HepG2 (cell line): ENCODE measurements around the gene SLC1A5. TPM values are rescaled to one million over a fixed set of nuclear protein-coding genes. Genes with fewer than 3 reads are reported as not detected.

Experiments
- ARNTL ChIP-seq: sonication (generic); formaldehyde crosslinking; IDR thresholded peaks from 2 replicates; pipeline ENCODE4 v1.4.0; 2020; ENCODE audit warnings: mild to moderate bottlenecking, missing genetic modification reagents
- CAMTA2 ChIP-seq: sonication (generic); formaldehyde crosslinking; IDR thresholded peaks from 2 replicates; pipeline ENCODE4 v1.4.0; 2020; ENCODE audit warnings: mild to moderate bottlenecking, missing genetic modification reagents, borderline replicate concordance
- CEBPB ChIP-seq: IDR thresholded peaks from 2 replicates; pipeline ENCODE4 v1.6.1; 2011; ENCODE audit warnings: low read depth, low read length, improper control_type of control experiment, borderline replicate concordance
- CHD4 ChIP-seq: fragments of 200-600 bp; sonication (generic); IDR thresholded peaks from 2 replicates; pipeline ENCODE4 v1.7.0; 2017; ENCODE audit warnings: mild to moderate bottlenecking, low read length, borderline replicate concordance
- DBP ChIP-seq: sonication (generic); formaldehyde crosslinking; IDR thresholded peaks from 2 replicates; pipeline ENCODE4 v1.4.0; 2020; ENCODE audit warnings: missing genetic modification reagents; ENCODE audit errors: not compliant biosample characterization
- FOSL1 ChIP-seq: sonication (generic); formaldehyde crosslinking; IDR thresholded peaks from 2 replicates; pipeline ENCODE4 v1.9.0; 2021; ENCODE audit warnings: missing genetic modification reagents, borderline replicate concordance
- HINFP ChIP-seq: sonication (generic); formaldehyde crosslinking; IDR thresholded peaks from 2 replicates; pipeline ENCODE4 v1.4.0; 2020; ENCODE audit warnings: low read depth, mild to moderate bottlenecking, missing genetic modification reagents
- IRF9 ChIP-seq: sonication (generic); formaldehyde crosslinking; IDR thresholded peaks from 2 replicates; pipeline ENCODE4 v1.8.0; 2022; ENCODE audit warnings: missing genetic modification reagents, mild to moderate bottlenecking, borderline replicate concordance
- MXD3 ChIP-seq: IDR thresholded peaks from 2 replicates; pipeline ENCODE4 v1.6.1; 2016; ENCODE audit warnings: mild to moderate bottlenecking, missing biosample characterization, missing genetic modification reagents
- NFKB2 ChIP-seq: sonication (generic); formaldehyde crosslinking; IDR thresholded peaks from 2 replicates; pipeline ENCODE4 v1.4.0; 2020; ENCODE audit warnings: missing genetic modification reagents, borderline replicate concordance
- SMAD3 ChIP-seq: sonication (generic); formaldehyde crosslinking; IDR thresholded peaks from 2 replicates; pipeline ENCODE4 v1.4.0; 2020; ENCODE audit warnings: missing genetic modification reagents
- SRSF9 ChIP-seq: fragments of 200-400 bp; formaldehyde crosslinking; IDR thresholded peaks from 2 replicates; pipeline ENCODE4 v1.6.1; 2018; ENCODE audit warnings: borderline replicate concordance, mild to moderate bottlenecking, low read depth, low read length; ENCODE audit not compliant: insufficient read depth, poor library complexity, severe bottlenecking
- THAP9 ChIP-seq: sonication (generic); formaldehyde crosslinking; IDR thresholded peaks from 2 replicates; pipeline ENCODE4; 2020; ENCODE audit warnings: missing genetic modification reagents, mild to moderate bottlenecking, borderline replicate concordance
- TMF1 ChIP-seq: sonication (generic); formaldehyde crosslinking; IDR thresholded peaks from 2 replicates; pipeline ENCODE4 v1.8.1; 2022; ENCODE audit warnings: low read depth, missing genetic modification reagents
- ZNF263 ChIP-seq: sonication (generic); formaldehyde crosslinking; IDR thresholded peaks from 2 replicates; pipeline ENCODE4 v1.4.0; 2020; ENCODE audit warnings: missing genetic modification reagents
- ZNF44 ChIP-seq: sonication (generic); formaldehyde crosslinking; IDR thresholded peaks from 2 replicates; pipeline ENCODE4 v1.5.1; 2020; ENCODE audit warnings: mild to moderate bottlenecking, missing genetic modification reagents
- ZNF580 ChIP-seq: IDR thresholded peaks from 2 replicates; pipeline ENCODE4 v1.6.1; 2016; ENCODE audit warnings: low read depth, borderline replicate concordance
- ZNF607 ChIP-seq: sonication (generic); formaldehyde crosslinking; IDR thresholded peaks from 2 replicates; pipeline ENCODE4 v1.5.1; 2020; ENCODE audit warnings: missing genetic modification reagents, mild to moderate bottlenecking, borderline replicate concordance
- ZNF724P ChIP-seq: sonication (generic); formaldehyde crosslinking; IDR thresholded peaks from 2 replicates; pipeline ENCODE4 v1.8.0; 2022; ENCODE audit warnings: missing genetic modification reagents, borderline replicate concordance
- ZNF891 ChIP-seq: sonication (generic); formaldehyde crosslinking; IDR thresholded peaks from 2 replicates; pipeline ENCODE4 v1.5.0; 2020; ENCODE audit warnings: mild to moderate bottlenecking, missing genetic modification reagents
- polyA plus RNA-seq, 8 experiments: library from polyadenylated mRNA; depleted of rRNA in 3 of 8; stranded (reverse) in 7 of 8; unstranded in 1 of 8; fragments of >200 nt; fragmentation: Illumina TruSeq in 4 of 8; extraction: Trizol in 4 of 8; gene quantifications; 2 replicates each; pipeline versions ENCODE4 v1.2.1 to v1.2.3, GENCODE V29; 2011 to 2016; ENCODE audit warnings: low read depth in 4 of 8, missing spikeins in 1 of 8, mixed read lengths in 1 of 8; ENCODE audit not compliant: insufficient read depth in 1 of 8
- total RNA-seq, 5 experiments: library from RNA; depleted of rRNA; stranded (reverse); fragments of >200 nt; fragmentation: Illumina TruSeq; extraction: Trizol; gene quantifications; 2 replicates each; pipeline ENCODE4 v1.2.3, GENCODE V29; 2016; ENCODE audit warnings: low read depth in 1 of 5

Gene SLC1A5
- total and polyA plus RNA-seq, 2 of the 13 experiments (the other 11 are each of a cell fraction or from before 2014, with no cell fraction given) = 120 to 159 TPM

- TF ChIP-seq SRSF9 (no peak), CHD4 (no peak), DBP (CRISPR knock-in tag) (peak; percentile 21), ZNF263 (CRISPR knock-in tag) (0 out of 2 replicates have a peak, but pooled peaks have one; percentile 6), SMAD3 (CRISPR knock-in tag) (no peak), ZNF724P (CRISPR knock-in tag) (peak; percentile 62; the same call in 1 of the 2 replicates), ZNF44 (CRISPR knock-in tag) (no peak), ZNF580 (no peak), FOSL1 (CRISPR knock-in tag) (no peak), CEBPB (no peak), CAMTA2 (CRISPR knock-in tag) (0 out of 2 replicates have a peak, but pooled peaks have one; percentile 6), IRF9 (peak; percentile 42; the same call in 1 of the 2 replicates), HINFP (CRISPR knock-in tag) (no peak), NFKB2 (CRISPR knock-in tag) (0 out of 2 replicates have a peak, but pooled peaks have one; percentile 31), ZNF607 (CRISPR knock-in tag) (peak; percentile 78; the same call in 1 of the 2 replicates), TMF1 (CRISPR knock-in tag) (0 out of 2 replicates have a peak, but pooled peaks have one; percentile 23), THAP9 (CRISPR knock-in tag) (peak; percentile 17; the same call in 1 of the 2 replicates), ARNTL (CRISPR knock-in tag) (peak; percentile 59; the same call in 1 of the 2 replicates), MXD3 (CRISPR knock-in tag) (peak; percentile 79), ZNF891 (CRISPR knock-in tag) (peak; percentile 5; the same call in 1 of the 2 replicates)
These were observed 798 bp downstream of the SLC1A5 start (continued) for GRCh38 chr19:46787331-46788261.
